Subcutaneous abdominal adipose tissue (tissue), 5 donors: Measurements from ENCODE around the gene ANKRD10.
"Not testable (repeated sequence)": the region's sequence is repeated elsewhere in the genome, so short reads cannot be mapped to it uniquely, and the experiment has no call there.

Source experiments
- H3K27ac ChIP-seq: one replicate; pipeline ENCODE4 v1.7.0; 2013; ENCODE audit warnings: low read depth, mild to moderate bottlenecking, inconsistent platforms, low read length, moderate library complexity
- H3K27me3 ChIP-seq, 5 donors: one replicate each; pipeline ENCODE4 v1.7.0; 2013; ENCODE audit warnings: low read length in 5 of 5, inconsistent platforms in 1 of 5; ENCODE audit not compliant: control insufficient read depth in 5 of 5, insufficient read depth in 4 of 5
- H3K36me3 ChIP-seq, 5 donors: one replicate each; pipeline ENCODE4 v1.7.0; 2013; ENCODE audit warnings: low read length in 5 of 5; ENCODE audit not compliant: control insufficient read depth in 5 of 5, insufficient read depth in 5 of 5
- H3K4me1 ChIP-seq, 5 donors: one replicate each; pipeline ENCODE4 v1.7.0; 2013; ENCODE audit warnings: low read length in 5 of 5, mild to moderate bottlenecking in 3 of 5, moderate library complexity in 1 of 5; ENCODE audit not compliant: control insufficient read depth in 5 of 5, insufficient read depth in 5 of 5
- H3K4me3 ChIP-seq, 5 donors: one replicate each; pipeline ENCODE4 v1.7.0; 2013; ENCODE audit warnings: low read length in 5 of 5, low read depth in 1 of 5
- H3K9ac ChIP-seq, 5 donors: one replicate each; pipeline ENCODE4 v1.7.0; 2013; ENCODE audit warnings: low read length in 5 of 5, mild to moderate bottlenecking in 4 of 5, moderate library complexity in 3 of 5
- H3K9me3 ChIP-seq, 5 donors: one replicate each; pipeline ENCODE4 v1.7.0; 2013; ENCODE audit warnings: low read length in 5 of 5; ENCODE audit not compliant: control insufficient read depth in 5 of 5
- donor health status: healthy.
- donor health status: healthy.
- donor health status: healthy.
- donor health status: healthy.
- donor health status: healthy.

The ANKRD10 gene

GRCh38 chr13:110854866-110855265 lies 60.0 kb downstream of the ANKRD10 start:
- Histone ChIP-seq H3K36me3 (no peaks in the 10 kb centered on the region), H3K9me3 (peaks cover 0 to 11% (median 6%) of the 10 kb centered on the region in 5 donors), H3K27me3 (peaks cover 0 to 5% (median 0%) of the 10 kb centered on the region in 5 donors), H3K4me3 (no peak overlapping the region), H3K9ac (no peak overlapping the region), H3K4me1 (peaks cover 0 to 6% (median 3%) of the 10 kb centered on the region in 5 donors), H3K27ac (no peak overlapping the region)

GRCh38 chr13:110853235-110853721 lies 61.6 kb downstream of the ANKRD10 start:
- H3K36me3 ChIP-seq = no peaks in the 10 kb centered on the region
- no peak overlapping the region for H3K9ac ChIP-seq
- peaks cover 0 to 5% (median 0%) of the 10 kb centered on the region in 5 donors for H3K27me3 ChIP-seq
- H3K9me3 ChIP-seq = peaks cover 0 to 11% (median 6%) of the 10 kb centered on the region in 5 donors
- no peak overlapping the region for H3K4me3 ChIP-seq
- peaks cover 0 to 6% (median 3%) of the 10 kb centered on the region in 5 donors for H3K4me1 ChIP-seq
- H3K27ac ChIP-seq = no peak overlapping the region

DNA sequence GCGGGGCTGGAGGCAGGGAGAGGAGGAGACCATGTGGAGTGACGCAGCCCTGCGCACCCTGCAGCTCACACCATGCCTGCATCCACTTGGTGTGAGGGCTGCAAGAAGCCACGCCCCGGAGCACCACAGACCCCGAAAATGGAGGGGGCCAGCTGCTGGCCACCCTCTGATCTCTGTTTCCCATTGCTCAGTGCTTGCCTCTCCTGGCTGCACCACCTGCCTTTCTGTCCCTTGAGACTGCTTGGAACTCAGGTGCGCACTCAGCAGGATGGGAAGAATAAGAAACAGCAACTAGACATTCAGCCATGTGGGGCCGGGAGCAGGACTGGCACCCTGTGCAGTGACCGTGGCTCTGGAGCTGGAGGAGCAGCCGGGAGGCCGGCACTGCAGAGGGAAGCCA lies 64.0 kb downstream of the ANKRD10 start:
- Histone ChIP-seq H3K36me3 (no peaks in the 10 kb centered on the region), H3K9ac (no peak overlapping the region), H3K9me3 (no peaks in the 10 kb centered on the region), H3K27me3 (peaks cover 0 to 5% (median 0%) of the 10 kb centered on the region in 5 donors), H3K27ac (no peak overlapping the region), H3K4me3 (no peak overlapping the region), H3K4me1 (peaks cover 0 to 6% (median 3%) of the 10 kb centered on the region in 5 donors)

GRCh38 chr13:110850006-110850405 lies 64.9 kb downstream of the ANKRD10 start:
- Histone ChIP-seq H3K27me3 (peaks cover 0 to 5% (median 0%) of the 10 kb centered on the region in 5 donors), H3K27ac (no peak overlapping the region), H3K9me3 (no peaks in the 10 kb centered on the region), H3K4me3 (no peak overlapping the region), H3K36me3 (no peaks in the 10 kb centered on the region), H3K4me1 (peaks cover 0 to 6% (median 3%) of the 10 kb centered on the region in 5 donors), H3K9ac (no peak overlapping the region)

GRCh38 chr13:110845520-110845919 lies 69.3 kb downstream of the ANKRD10 start:
- H3K27me3 ChIP-seq = peaks cover 0 to 6% (median 3%) of the 10 kb centered on the region in 5 donors
- no peaks in the 10 kb centered on the region for H3K36me3 ChIP-seq
- H3K4me1 ChIP-seq = no peaks in the 10 kb centered on the region
- no peak overlapping the region for H3K9ac ChIP-seq
- H3K9me3 ChIP-seq = peaks cover 0 to 5% (median 3%) of the 10 kb centered on the region in 5 donors
- no peak overlapping the region for H3K27ac ChIP-seq
- no peak overlapping the region for H3K4me3 ChIP-seq

GRCh38 chr13:110841846-110842245 lies 73.0 kb downstream of the ANKRD10 start:
- H3K27ac ChIP-seq = no peak overlapping the region
- H3K4me3 ChIP-seq = no peak overlapping the region
- no peaks in the 10 kb centered on the region for H3K4me1 ChIP-seq
- no peak overlapping the region for H3K9ac ChIP-seq
- H3K9me3 ChIP-seq = peaks cover 0 to 5% (median 3%) of the 10 kb centered on the region in 5 donors
- peaks cover 0 to 6% (median 3%) of the 10 kb centered on the region in 5 donors for H3K27me3 ChIP-seq
- H3K36me3 ChIP-seq = no peaks in the 10 kb centered on the region

DNA sequence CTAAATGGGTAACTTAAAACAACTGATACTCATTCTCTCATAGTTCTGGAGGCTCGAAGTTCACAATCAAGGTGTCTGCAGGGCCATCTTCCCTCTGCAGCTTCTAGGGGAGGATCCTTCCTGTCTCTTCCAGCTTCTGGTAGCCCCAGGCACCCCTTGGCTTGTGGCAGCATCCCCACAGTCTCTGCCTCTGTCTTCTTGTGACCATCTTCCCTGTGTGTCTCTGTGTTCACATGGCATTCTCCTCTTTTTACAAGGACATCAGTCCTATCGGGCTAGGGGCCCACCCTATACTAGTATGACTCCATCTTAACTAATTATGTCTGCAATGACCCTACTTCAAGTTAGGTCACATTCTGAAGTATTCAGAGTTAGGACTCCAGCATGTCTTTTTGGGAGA lies 73.5 kb downstream of the ANKRD10 start:
- Histone ChIP-seq H3K27me3 (peaks cover 0 to 6% (median 3%) of the 10 kb centered on the region in 5 donors), H3K4me3 (no peak overlapping the region), H3K27ac (no peak overlapping the region), H3K9ac (no peak overlapping the region), H3K9me3 (peaks cover 0 to 5% (median 3%) of the 10 kb centered on the region in 5 donors), H3K36me3 (no peaks in the 10 kb centered on the region), H3K4me1 (no peaks in the 10 kb centered on the region)

GRCh38 chr13:110838867-110839538 lies 75.9 kb downstream of the ANKRD10 start:
- Histone ChIP-seq H3K36me3 (no peaks in the 10 kb centered on the region), H3K27ac (no peak overlapping the region), H3K9ac (no peak overlapping the region), H3K4me3 (no peak overlapping the region), H3K27me3 (peaks cover 0 to 9% (median 0%) of the 10 kb centered on the region in 5 donors), H3K9me3 (peaks cover 0 to 5% (median 3%) of the 10 kb centered on the region in 5 donors), H3K4me1 (no peaks in the 10 kb centered on the region)

DNA sequence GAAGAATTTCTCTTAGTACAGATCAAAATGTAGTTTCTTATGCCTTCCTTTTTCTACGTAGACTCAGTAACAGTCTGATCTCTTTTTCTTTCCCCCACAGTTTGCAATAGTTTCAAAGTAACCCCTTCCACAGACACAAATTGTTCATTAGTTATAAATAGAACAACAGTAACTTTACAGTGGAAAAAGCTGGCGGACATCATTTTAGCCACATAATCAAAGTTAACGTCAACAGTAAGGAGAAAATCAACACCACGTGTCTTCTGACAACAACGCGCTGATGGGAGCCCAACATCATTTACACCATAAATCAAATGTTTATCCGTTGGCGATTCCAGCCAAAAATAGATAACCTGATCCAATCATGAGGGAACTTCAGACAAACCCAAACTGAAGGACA lies 76.8 kb downstream of the ANKRD10 start:
- H3K36me3 ChIP-seq = no peaks in the 10 kb centered on the region
- peaks cover 0 to 5% (median 3%) of the 10 kb centered on the region in 5 donors for H3K9me3 ChIP-seq
- no peaks in the 10 kb centered on the region for H3K4me1 ChIP-seq
- H3K27ac ChIP-seq = no peak overlapping the region
- H3K27me3 ChIP-seq = peaks cover 0 to 10% (median 0%) of the 10 kb centered on the region in 5 donors
- no peak overlapping the region for H3K4me3 ChIP-seq
- no peak overlapping the region for H3K9ac ChIP-seq

DNA sequence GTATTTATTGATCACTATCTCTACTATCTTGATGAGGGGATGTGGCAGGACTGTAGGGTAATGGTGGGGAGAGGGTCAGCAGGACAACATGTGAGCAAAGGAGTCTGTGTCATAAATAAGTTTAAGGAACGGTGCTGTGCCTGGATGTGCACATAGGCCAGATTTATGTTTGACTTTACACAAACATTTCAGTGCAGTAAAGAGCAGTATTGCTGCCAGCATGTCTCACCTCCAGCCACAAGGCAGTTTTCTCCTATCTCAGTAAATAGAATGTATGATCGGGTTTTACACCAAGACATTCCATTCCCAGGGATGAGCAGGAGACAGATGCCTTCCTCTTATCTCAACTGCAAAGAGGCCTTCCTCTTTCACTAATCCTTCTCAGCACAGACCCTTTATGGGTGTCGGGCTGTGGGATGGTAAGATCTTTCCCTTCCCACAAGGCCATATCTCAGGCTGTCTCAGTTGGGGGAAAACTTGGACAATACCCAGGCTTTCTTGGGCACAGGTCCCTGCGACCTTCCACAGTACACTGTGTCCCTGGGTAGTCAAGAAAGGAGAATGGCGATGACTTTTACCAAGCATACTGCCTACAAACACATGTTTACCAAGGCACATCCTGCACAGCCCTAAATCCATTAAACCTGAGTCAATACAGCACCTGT lies 77.3 kb downstream of the ANKRD10 start:
- not testable (repeated sequence) for H3K9ac ChIP-seq, H3K4me3 ChIP-seq, H3K4me1 ChIP-seq, H3K27ac ChIP-seq, H3K36me3 ChIP-seq, H3K9me3 ChIP-seq
- peaks cover 0 to 14% (median 0%) of the 10 kb centered on the region in 5 donors for H3K27me3 ChIP-seq
